SK-N-SH treated with all-trans-retinoic acid at 6 μM for 48 hours (cell line): Measurements from ENCODE around the gene TNRC6B.

Experiments used
- ARNTL ChIP-seq: fragments of 450-650 bp; formaldehyde crosslinking; IDR thresholded peaks from 2 replicates; pipeline ENCODE4 v1.5.0; 2020; ENCODE audit warnings: low read depth, mild to moderate bottlenecking, moderate library complexity, borderline replicate concordance
- BACH2 ChIP-seq: fragments of 250-450 bp; sonication (Bioruptor Pico); IDR thresholded peaks from 2 replicates; pipeline ENCODE4 v1.9.0; 2021; ENCODE audit warnings: mild to moderate bottlenecking, borderline replicate concordance
- CREB5 ChIP-seq: fragments of 250-450 bp; sonication (Bioruptor Pico); IDR thresholded peaks from 2 replicates; pipeline ENCODE4 v1.5.1; 2020; ENCODE audit warnings: low read depth, mild to moderate bottlenecking, moderate library complexity
- CSRNP3 ChIP-seq: fragments of 250-450 bp; sonication (Bioruptor Pico); IDR thresholded peaks from 2 replicates; pipeline ENCODE4 v1.5.1; 2021; ENCODE audit warnings: mild to moderate bottlenecking, moderate library complexity
- ESRRG ChIP-seq: fragments of 250-450 bp; sonication (Bioruptor Pico); IDR thresholded peaks from 2 replicates; pipeline ENCODE4 v1.6.1; 2021; ENCODE audit warnings: mild to moderate bottlenecking
- PATZ1 ChIP-seq: fragments of 250-450 bp; sonication (Bioruptor Pico); IDR thresholded peaks from 2 replicates; pipeline ENCODE4 v1.8.0; 2020; ENCODE audit warnings: mild to moderate bottlenecking, moderate library complexity, borderline replicate concordance
- PPARA ChIP-seq: fragments of 250-450 bp; sonication (Bioruptor Pico); IDR thresholded peaks from 2 replicates; pipeline ENCODE4 v1.5.0; 2020; ENCODE audit warnings: mild to moderate bottlenecking, borderline replicate concordance
- RARB ChIP-seq: fragments of 250-450 bp; sonication (Bioruptor Pico); IDR thresholded peaks from 2 replicates; pipeline ENCODE4 v1.8.0; 2021; ENCODE audit warnings: mild to moderate bottlenecking, moderate library complexity
- SNAI2 ChIP-seq: fragments of 250-450 bp; sonication (Bioruptor Pico); IDR thresholded peaks from 2 replicates; pipeline ENCODE4 v1.5.0; 2020; ENCODE audit warnings: mild to moderate bottlenecking, moderate library complexity
- TOX ChIP-seq: fragments of 250-450 bp; sonication (Bioruptor Pico); IDR thresholded peaks from 2 replicates; pipeline ENCODE4 v1.8.0; 2021; ENCODE audit warnings: mild to moderate bottlenecking, moderate library complexity, borderline replicate concordance
- ZFP3 ChIP-seq: fragments of 250-450 bp; sonication (Bioruptor Pico); IDR thresholded peaks from 2 replicates; pipeline ENCODE4 v1.5.0; 2020; ENCODE audit warnings: mild to moderate bottlenecking, moderate library complexity
- ZFP30 ChIP-seq: fragments of 450-650 bp; formaldehyde crosslinking; IDR thresholded peaks from 2 replicates; pipeline ENCODE4 v1.5.0; 2022; ENCODE audit warnings: mild to moderate bottlenecking, moderate library complexity
- TF ChIP-seq, protein P1 (sequence below): fragments of 250-450 bp; sonication (Bioruptor Pico); IDR thresholded peaks from 2 replicates; pipeline ENCODE4 v1.8.0; 2021; ENCODE audit warnings: low read depth, mild to moderate bottlenecking, moderate library complexity, borderline replicate concordance

DNA sequence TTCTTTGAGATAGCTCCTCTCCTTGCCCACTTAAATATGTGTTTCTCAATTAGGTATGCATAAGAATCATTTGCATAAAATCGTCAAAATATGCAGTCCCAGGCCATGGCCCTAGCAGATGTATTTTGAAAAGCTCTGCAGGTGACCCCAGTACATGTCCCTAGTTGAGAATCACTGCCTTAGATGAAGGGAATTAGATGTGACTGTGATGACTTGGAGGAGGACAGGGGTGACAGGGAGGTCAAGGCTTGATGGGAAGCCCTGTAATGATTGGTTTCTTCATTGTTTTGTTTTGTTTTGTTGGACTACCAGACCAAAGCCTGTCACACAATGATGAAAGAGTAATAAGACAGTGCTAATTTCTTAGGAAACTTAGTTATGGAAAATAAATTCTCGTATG is 74.4 kb downstream of the TNRC6B start:
- TF ChIP-seq TOX (no peak), RARB (no peak), ZFP3 (CRISPR knock-in tag) (no peak), ESRRG (CRISPR knock-in tag) (no peak), CREB5 (CRISPR knock-in tag) (no peak), ARNTL (CRISPR knock-in tag) (no peak), ZFP30 (CRISPR knock-in tag) (no peak), PATZ1 (CRISPR knock-in tag) (no peak), BACH2 (CRISPR knock-in tag) (no peak), PPARA (CRISPR knock-in tag) (no peak), CSRNP3 (CRISPR knock-in tag) (no peak), SNAI2 (no peak)
- TF ChIP-seq, protein P1, sequence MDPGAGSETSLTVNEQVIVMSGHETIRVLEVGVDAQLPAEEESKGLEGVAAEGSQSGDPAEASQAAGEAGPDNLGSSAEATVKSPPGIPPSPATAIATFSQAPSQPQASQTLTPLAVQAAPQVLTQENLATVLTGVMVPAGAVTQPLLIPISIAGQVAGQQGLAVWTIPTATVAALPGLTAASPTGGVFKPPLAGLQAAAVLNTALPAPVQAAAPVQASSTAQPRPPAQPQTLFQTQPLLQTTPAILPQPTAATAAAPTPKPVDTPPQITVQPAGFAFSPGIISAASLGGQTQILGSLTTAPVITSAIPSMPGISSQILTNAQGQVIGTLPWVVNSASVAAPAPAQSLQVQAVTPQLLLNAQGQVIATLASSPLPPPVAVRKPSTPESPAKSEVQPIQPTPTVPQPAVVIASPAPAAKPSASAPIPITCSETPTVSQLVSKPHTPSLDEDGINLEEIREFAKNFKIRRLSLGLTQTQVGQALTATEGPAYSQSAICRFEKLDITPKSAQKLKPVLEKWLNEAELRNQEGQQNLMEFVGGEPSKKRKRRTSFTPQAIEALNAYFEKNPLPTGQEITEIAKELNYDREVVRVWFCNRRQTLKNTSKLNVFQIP (CRISPR knock-in tag), result no peak
